Measurements from ENCODE around the gene ZNF415.

DNA sequence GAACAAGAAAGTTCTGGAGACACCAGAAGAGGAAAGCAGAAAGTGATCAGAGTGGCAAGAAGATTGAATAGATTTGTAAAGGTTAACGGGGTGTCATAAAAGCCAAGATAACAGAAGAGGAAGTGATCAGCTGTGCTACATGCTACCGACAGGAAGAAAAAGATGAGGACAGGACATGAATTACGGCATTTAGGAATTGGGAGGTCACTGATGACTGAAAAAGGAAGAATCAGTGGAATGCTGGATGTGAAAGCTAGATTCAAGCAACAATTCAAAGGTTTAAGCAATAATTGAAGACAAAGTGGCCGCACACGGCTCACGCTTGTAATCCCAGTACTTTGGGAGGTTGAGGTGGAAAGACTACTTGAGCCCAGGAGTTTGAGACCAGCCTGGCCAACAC lies 44.6 kb downstream of the ZNF415 start:
- TF ChIP-seq ZBTB43 (CRISPR knock-in tag; IDR thresholded peaks at IDR 0.05): no peak
- no peak for TF ChIP-seq ELF4 (CRISPR knock-in tag; IDR thresholded peaks at IDR 0.05)
- no peak for TF ChIP-seq CTCF (IDR thresholded peaks at IDR 0.05 in 2 of 3, conservative IDR thresholded peaks at IDR 0.05 in 1 of 3; ENCODE audit: insufficient read depth in 2 of 3, low read depth in 1 of 3, low read length in 3 of 3)
- TF ChIP-seq NFATC3 (IDR thresholded peaks at IDR 0.05): no peak
- no peak for TF ChIP-seq TRIM24 (IDR thresholded peaks at IDR 0.05)
- no peak for TF ChIP-seq SMARCA4 (IDR thresholded peaks at IDR 0.05)
- TF ChIP-seq ZNF408 (CRISPR knock-in tag; IDR thresholded peaks at IDR 0.05; ENCODE audit: low read depth): no peak
- TF ChIP-seq ZNF384 (IDR thresholded peaks at IDR 0.05; ENCODE audit: low read depth, low read length): no peak
- TF ChIP-seq GATAD2A (IDR thresholded peaks at IDR 0.05): no peak
- TF ChIP-seq KDM1A (IDR thresholded peaks at IDR 0.05): no peak
- TF ChIP-seq SRF (CRISPR knock-in tag; IDR thresholded peaks at IDR 0.05): no peak
- TF ChIP-seq SMAD4 (CRISPR knock-in tag; conservative IDR thresholded peaks at IDR 0.05): no peak

All from K562 (cell line).